22Rv1 (cell line): ENCODE results near the gene PSMB5.

Experiments used
- CTCF ChIP-seq: fragments of 450-650 bp; IDR thresholded peaks from 2 replicates; pipeline ENCODE4 v1.5.1; 2017; ENCODE audit warnings: mild to moderate bottlenecking
- ZFX ChIP-seq: fragments of 450-650 bp; IDR thresholded peaks from 2 replicates; pipeline ENCODE4 v1.6.1; 2017; ENCODE audit warnings: antibody characterized with exemption, borderline replicate concordance

GRCh38 chr14:23009939-23010726 lies 24.6 kb downstream of the PSMB5 start, which contains the start of gene C14orf93:
- no peak for TF ChIP-seq CTCF
- no peak for TF ChIP-seq ZFX
